ENCODE results near the gene WHAMM.

The WHAMM gene

DNA sequence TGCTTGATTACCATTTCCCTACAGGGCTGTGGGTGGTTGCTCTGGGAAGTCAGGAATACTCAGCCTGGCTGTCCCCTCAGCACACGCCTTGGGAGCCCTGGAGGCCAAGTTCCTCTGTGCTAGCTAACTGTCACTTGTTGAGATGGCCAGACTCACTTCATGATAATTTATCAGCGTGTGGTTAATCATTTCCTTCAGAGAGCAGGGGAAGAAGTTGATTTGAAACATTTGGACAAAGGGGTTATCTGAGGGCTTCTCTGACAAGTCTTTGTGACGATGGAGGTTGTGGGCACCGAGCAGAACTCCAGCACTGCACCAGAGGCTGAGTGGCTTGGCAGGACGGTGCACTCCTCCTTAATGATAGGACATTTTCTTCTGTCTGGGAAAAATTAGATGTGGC lies 61.9 kb downstream of the WHAMM start:
- DNase-seq = no peak

DNA sequence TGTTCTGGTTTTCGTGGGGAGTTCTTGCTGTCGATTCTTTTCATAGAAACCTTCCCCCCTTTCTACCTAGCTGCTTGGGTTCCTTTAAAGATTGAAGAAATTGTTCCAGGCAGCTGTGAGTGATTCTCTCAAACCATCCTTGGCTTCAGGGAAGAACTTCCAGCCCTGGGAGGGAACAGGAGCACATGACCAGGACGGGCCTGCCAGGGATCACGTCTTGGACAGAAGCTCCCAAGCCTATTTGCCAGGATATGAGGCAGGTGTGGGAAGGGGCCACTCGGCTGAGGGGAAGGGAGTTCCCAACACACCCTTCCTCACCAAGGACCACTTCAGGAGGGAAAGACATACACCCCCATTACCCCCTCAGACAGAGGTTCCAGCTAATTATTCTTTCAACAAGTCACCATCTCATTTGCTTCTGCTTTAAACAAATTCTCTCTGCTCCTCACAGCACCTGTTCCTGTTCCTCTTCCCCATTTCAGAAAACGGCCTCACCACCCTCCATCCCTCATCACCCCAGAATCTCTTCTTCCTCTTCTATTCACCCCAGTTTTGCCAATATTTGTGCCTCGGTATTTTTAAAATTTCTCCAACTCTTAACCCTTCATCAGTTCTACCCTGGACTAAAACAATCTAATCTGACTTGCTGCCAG lies 62.5 kb downstream of the WHAMM start:
- no peak for DNase-seq

DNA sequence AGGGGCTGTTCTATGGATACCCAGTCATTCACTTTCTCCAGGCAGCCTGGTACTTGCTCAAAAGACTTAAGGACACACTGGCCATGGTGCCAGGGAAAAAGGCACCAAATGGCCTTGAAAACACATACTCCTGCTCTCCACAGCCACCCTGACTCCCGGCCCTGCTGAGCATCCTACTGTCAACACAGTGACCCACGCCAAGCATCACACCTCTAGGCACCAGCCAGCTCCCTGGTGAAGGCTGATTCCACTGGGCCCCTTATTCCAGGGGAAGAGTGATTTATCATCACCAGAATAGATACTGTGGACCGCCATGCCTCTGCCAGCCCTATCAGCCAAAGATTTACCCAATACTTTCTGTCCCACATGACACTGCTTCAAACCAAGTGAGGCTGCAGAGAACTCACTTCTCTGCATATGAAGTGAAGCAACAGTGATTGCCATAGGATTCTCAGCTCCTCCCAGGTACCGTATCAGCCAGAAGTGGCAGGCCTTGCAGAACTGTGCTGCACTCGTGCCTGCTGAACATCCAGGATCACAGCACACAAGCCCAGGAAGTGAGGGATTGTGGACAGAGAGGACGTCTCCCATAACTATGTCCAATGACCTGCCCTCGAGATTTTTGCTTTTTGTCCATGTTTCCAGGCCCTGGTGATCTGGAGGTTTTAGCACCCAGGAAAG lies 63.7 kb downstream of the WHAMM start:
- no peak for DNase-seq

DNA sequence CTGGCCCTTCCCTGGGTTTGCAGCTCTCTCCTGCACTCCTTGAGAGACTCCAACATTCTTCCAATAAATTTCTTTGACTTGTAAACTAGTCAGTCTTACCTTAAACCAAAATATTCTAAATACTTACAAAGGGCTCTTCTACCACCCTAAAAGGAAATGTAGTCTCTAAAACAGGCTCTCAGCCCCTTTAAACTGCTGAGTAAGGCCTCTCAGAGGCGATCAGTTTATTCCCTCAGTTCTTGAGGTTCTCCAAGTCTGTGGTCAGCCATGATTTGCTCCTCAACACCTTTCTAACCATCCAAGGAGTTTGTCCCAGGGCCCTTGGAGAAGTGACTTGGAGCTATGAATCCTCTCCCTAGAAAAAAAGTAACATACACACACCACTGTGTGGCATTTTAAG lies 64.8 kb downstream of the WHAMM start:
- DNase-seq = no peak

DNA sequence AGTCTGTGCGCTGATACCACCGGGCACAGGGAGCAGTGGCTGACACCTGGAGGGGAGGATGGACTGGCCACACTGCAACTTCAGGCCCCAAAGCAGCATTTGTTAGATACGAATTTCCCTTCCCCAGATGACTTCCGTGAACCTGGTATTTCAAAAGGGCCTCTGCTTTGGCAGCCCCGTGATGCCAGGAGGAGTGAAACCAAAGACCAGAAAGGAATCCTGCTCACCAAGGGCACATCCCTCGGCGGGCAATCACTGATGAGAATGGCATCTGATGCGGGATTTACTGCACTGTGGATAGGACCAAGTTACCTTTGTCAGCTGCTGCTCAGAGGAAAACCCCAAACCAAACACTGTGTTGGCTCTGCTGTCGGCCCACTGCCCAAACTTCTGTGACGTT lies 65.5 kb downstream of the WHAMM start:
- no peak for DNase-seq

DNA sequence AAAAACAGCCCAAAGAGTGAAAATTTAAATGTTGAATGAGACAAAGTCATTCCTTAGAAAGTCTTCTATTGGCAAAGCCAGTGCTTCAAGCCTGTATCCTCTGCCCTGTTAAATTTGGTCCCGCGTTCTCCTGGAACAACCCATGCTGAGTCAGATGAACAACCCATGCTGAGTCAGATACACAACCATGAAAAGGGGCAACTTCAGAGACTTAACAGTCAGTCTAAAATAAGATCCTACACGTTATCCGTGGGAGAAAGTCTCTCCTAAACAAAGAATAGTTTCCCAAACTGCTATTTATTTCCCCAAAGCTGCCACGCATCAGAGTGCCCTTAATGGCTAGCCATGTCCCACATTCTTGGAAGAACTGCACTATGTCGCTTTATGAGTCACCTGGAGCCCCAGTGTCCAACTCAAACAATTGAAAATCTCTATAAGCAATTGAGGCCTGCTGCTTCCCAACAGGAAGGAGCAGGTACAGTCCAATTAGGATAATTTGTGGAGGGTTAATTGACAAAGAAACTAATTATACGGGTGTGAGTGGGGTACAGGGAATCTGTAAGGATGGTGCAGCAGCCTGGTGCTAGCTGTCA lies 66.1 kb downstream of the WHAMM start:
- DNase-seq = no peak

DNA sequence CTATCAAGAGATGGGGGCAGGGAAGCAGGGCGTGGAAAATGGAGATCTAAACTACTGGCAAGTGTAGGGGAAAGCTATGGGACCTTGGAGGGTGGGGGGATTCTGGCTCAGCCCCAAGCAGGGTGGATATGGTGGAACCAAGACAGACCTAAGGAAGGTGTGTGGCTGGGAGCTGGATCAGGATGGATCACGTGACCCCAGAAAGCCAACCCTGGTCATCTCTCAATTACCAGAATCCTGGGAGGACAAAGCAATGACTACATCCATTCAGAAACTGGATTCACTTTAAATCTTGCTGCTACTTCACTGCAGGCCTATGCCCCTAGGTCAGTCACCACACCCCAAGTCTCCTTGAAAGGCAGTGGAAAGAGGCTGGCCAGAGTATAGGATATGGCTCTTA lies 68.4 kb downstream of the WHAMM start:
- DNase-seq = no peak

DNA sequence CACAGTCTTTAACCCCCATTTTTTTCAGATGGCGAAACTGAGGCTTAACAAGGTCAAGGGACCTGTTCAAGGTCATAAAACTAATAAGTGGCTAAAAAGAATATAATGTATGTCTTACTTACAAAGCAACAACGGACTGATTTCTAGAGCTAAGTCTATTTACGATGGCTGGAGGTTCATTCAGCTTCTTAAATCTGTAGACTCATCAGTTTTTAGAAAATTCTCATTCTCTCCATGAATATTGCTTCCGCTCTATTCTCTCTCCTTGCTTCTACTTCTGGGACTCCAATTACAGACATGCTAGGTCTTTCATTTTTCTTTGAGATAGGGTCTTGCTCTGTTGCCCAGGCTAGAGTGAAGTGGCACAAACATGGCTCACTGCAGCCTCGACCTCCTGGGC lies 68.9 kb downstream of the WHAMM start:
- no peak for DNase-seq

DNA sequence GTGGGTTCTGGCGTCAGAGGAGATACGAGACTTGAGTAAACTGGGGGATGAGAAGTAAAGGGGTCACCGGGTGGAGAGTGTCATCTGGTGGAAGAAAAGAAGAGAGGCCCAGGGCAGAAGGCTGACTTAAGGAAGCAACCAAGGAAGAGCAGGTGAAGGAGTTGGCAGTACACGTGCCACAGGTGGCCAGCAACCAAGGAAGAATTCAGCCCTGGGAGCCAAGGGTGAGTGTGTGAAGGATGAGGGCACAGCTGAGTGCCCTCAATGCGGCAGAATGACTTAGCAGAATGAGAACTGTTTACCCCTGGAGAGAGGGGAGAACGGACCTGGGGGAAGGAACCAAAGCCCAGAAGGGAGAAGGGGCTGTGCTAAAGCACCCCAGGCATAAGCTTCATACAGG lies 71.3 kb downstream of the WHAMM start:
- DNase-seq = no peak

DNA sequence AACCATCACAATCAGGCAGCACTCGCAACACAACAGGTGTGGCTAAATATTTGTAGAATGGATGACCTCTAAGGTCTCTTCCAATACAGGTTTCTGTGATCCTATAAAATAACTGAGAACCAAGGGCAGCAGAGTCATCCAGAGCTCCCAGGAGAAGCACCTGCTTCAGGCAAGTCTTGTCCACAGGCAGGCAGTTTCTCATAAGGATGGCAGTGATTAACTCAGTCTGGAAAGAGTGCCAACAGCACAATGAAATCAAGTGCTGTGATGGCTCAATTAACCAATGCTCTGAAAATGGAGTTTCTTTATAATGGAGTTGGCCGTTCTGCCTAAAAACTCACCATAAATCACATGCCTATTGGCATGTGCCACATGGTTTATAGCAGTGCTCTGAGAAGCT lies 72.3 kb downstream of the WHAMM start:
- no peak for DNase-seq

DNA sequence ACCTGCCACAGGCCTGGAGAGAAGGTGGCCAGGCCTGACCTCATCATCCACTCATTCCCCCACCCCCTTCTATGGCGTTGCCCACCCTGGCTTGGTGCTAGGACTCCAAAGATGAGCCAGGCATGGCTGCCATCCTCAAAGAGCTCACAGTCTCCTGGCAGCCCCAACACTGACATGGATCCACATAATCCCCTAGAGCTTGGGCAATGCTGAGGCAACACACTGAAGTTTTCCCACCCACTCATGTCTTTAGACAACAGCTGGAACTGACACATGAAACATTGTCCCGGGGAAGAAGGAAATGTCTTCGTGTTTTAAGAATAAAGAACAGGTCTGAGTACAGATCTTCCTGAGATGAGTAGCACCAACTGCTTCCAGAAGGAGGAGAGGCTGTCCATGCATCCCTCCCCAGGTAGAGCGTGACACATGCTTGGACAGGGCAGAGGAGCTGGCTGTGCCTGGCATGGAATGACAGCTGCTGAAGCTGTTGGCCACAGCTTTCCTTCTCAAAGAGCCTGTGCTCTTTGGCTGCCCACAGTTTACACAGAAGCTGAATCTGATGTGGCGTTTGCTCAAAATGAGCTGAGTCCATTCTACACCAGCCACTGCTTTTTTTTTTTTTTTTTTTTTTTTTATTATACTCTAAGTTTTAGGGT lies 73.0 kb downstream of the WHAMM start:
- DNase-seq = no peak

Data from CD4-positive, alpha-beta T cell treated with Interferon alpha-2 for 1 hour (primary cell).